ELF-1 (cell line): ENCODE results near the gene FAM3C.
"Not testable (repeated sequence)": the region's sequence is repeated elsewhere in the genome, so short reads cannot be mapped to it uniquely, and the experiment has no call there.

Source experiments
- DNase-seq: peaks from one replicate; pipeline ENCODE4 v3.0.0-alpha.2; 2016; ENCODE audit warnings: low read depth, low spot score

Gene FAM3C

GRCh38 chr7:121395961-121396757 is at the start of gene FAM3C:
FAM3C (minus strand) TSS chr7:121396308; CDS start chr7:121382969, 13,339 bp downstream.
- DNase-seq = peak; percentile 96

GRCh38 chr7:121442845-121443244 is 46.7 kb upstream of the FAM3C start:
- peak; percentile 68 for DNase-seq

- DNase-seq = no peak
Measured at GRCh38 chr7:121440857-121441503, 44.9 kb upstream of the FAM3C start.

- peak; percentile 93 for DNase-seq
Measured at GRCh38 chr7:121438043-121438955, 42.2 kb upstream of the FAM3C start.

- no peak for DNase-seq
Measured at GRCh38 chr7:121437470-121437869, 41.4 kb upstream of the FAM3C start.

GRCh38 chr7:121436688-121437087 is 40.6 kb upstream of the FAM3C start:
- DNase-seq = peak; percentile 37

- no peak for DNase-seq
Measured at GRCh38 chr7:121436136-121436535, 40.0 kb upstream of the FAM3C start.

GRCh38 chr7:121433775-121434174 is 37.7 kb upstream of the FAM3C start:
- no peak for DNase-seq

- not testable (repeated sequence) for DNase-seq
Measured at GRCh38 chr7:121432486-121432885, 36.4 kb upstream of the FAM3C start.

- DNase-seq = no peak
Measured at GRCh38 chr7:121431996-121432395, 35.9 kb upstream of the FAM3C start.

GRCh38 chr7:121431389-121431995 is 35.4 kb upstream of the FAM3C start:
- DNase-seq = no peak

- DNase-seq = no peak
Measured at GRCh38 chr7:121430558-121430957, 34.5 kb upstream of the FAM3C start.

- no peak for DNase-seq
Measured at GRCh38 chr7:121429798-121430197, 33.7 kb upstream of the FAM3C start.

GRCh38 chr7:121428855-121429489 is 32.9 kb upstream of the FAM3C start:
- DNase-seq = no peak

- not testable (repeated sequence) for DNase-seq
Measured at GRCh38 chr7:121421743-121422142, 25.6 kb upstream of the FAM3C start.

- no peak for DNase-seq
Measured at GRCh38 chr7:121420976-121421375, 24.9 kb upstream of the FAM3C start.

- DNase-seq = no peak
Measured at GRCh38 chr7:121419201-121420148, 23.4 kb upstream of the FAM3C start.

- DNase-seq = no peak
Measured at GRCh38 chr7:121416533-121416932, 20.4 kb upstream of the FAM3C start.

GRCh38 chr7:121414436-121414835 is 18.3 kb upstream of the FAM3C start:
- DNase-seq = no peak

GRCh38 chr7:121411597-121411979 is 15.5 kb upstream of the FAM3C start:
- DNase-seq = no peak
